ENCODE measurements around the gene TNF.
"Not testable (repeated sequence)": the region's sequence is repeated elsewhere in the genome, so short reads cannot be mapped to it uniquely, and the experiment has no call there.

DNA sequence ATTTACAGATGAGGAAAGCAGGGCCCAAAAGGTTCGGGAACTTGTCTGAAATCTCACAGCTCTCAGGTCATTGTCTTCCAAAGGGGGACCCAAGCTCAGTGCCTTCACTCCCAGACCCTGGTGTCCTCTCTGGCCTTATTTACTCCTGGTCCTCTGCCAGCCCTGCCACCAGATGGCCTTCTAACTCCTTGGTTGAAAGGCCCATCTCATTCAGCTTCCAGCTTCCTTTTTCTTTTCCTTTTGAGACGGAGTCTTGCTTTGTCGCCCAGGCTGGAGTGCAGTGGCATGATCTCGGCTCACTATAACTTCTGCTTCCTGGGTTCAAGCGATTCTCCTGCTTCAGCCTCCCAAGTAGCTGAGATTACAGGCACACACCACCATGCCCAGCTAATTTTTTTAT is 24.0 kb upstream of the TNF start:
- not testable (repeated sequence) for TF ChIP-seq POLR2A (IDR thresholded peaks at IDR 0.05)
- TF ChIP-seq, protein P1, sequence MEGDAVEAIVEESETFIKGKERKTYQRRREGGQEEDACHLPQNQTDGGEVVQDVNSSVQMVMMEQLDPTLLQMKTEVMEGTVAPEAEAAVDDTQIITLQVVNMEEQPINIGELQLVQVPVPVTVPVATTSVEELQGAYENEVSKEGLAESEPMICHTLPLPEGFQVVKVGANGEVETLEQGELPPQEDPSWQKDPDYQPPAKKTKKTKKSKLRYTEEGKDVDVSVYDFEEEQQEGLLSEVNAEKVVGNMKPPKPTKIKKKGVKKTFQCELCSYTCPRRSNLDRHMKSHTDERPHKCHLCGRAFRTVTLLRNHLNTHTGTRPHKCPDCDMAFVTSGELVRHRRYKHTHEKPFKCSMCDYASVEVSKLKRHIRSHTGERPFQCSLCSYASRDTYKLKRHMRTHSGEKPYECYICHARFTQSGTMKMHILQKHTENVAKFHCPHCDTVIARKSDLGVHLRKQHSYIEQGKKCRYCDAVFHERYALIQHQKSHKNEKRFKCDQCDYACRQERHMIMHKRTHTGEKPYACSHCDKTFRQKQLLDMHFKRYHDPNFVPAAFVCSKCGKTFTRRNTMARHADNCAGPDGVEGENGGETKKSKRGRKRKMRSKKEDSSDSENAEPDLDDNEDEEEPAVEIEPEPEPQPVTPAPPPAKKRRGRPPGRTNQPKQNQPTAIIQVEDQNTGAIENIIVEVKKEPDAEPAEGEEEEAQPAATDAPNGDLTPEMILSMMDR (IDR thresholded peaks at IDR 0.05): peak; percentile 35 to 54 (median 48)

Data from Peyer's patch (tissue), 4 donors.